ENCODE measurements around the gene LPIN2.

DNA sequence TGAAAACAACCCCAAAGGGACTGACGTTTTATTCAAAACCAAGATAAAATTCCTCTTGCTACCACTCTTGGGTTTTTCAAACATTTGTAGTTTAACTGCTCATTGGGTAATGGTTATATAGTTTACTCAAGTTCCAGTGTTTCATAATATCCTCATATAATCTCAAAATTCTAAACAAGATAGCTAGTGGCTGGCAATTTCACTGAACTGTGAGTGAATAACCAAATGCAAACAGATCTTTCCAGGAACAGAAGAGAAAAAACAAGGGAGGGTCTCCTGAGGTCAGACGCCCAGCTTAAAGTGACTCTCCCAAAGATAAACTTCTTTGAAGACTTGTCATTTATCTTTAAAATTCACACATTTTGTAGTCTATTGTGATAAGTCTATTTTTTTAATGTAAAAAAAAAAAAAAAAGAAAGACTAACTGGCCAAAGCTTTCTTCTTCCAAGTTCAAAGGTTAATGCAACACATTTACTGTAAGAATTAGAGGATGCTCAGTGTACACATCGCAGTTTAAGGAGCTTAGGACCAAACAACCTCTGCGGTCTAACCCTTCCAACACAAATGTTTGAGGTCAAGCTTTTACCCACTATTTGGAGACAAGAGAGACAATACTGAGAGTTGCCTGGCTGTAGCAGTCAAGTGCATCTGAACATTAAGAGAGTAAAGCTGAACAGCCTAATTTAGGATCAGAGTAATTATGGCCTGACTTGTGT is 26.6 kb downstream of the LPIN2 start:
- TF ChIP-seq, protein P1, sequence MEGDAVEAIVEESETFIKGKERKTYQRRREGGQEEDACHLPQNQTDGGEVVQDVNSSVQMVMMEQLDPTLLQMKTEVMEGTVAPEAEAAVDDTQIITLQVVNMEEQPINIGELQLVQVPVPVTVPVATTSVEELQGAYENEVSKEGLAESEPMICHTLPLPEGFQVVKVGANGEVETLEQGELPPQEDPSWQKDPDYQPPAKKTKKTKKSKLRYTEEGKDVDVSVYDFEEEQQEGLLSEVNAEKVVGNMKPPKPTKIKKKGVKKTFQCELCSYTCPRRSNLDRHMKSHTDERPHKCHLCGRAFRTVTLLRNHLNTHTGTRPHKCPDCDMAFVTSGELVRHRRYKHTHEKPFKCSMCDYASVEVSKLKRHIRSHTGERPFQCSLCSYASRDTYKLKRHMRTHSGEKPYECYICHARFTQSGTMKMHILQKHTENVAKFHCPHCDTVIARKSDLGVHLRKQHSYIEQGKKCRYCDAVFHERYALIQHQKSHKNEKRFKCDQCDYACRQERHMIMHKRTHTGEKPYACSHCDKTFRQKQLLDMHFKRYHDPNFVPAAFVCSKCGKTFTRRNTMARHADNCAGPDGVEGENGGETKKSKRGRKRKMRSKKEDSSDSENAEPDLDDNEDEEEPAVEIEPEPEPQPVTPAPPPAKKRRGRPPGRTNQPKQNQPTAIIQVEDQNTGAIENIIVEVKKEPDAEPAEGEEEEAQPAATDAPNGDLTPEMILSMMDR (IDR thresholded peaks at IDR 0.05) = no peak
- no peak for TF ChIP-seq POLR2A (IDR thresholded peaks at IDR 0.05)

Data from testis (tissue), 2 donors.